Adipocyte (in vitro differentiated cells): ENCODE results near the gene SRRM4.

ENCODE experiments used
- DNase-seq: peaks from one replicate; pipeline ENCODE4 v3.0.0-alpha.2; 2015; ENCODE audit warnings: low read depth
- H3K27me3 ChIP-seq: replicated peaks from 2 replicates; pipeline ENCODE4 v1.7.0; 2013; ENCODE audit warnings: mild to moderate bottlenecking, low read length, moderate library complexity; ENCODE audit not compliant: control insufficient read depth, insufficient read depth
- H3K36me3 ChIP-seq: 2 replicates; pipeline ENCODE4 v1.7.0; 2013; ENCODE audit warnings: low read length, mild to moderate bottlenecking, moderate library complexity; ENCODE audit not compliant: control insufficient read depth, insufficient read depth, severe bottlenecking
- H3K4me1 ChIP-seq: 2 replicates; pipeline ENCODE4 v1.7.0; 2013; ENCODE audit warnings: mild to moderate bottlenecking, low read length, moderate library complexity; ENCODE audit not compliant: control insufficient read depth, insufficient read depth
- H3K4me3 ChIP-seq: 2 replicates; pipeline ENCODE4 v1.7.0; 2013; ENCODE audit warnings: mild to moderate bottlenecking, low read length, moderate library complexity
- H3K9ac ChIP-seq: 2 replicates; pipeline ENCODE4 v1.7.0; 2013; ENCODE audit warnings: mild to moderate bottlenecking, low read length, moderate library complexity
- H3K9me3 ChIP-seq: 2 replicates; pipeline ENCODE4 v1.7.0; 2013; ENCODE audit warnings: mild to moderate bottlenecking, low read length, moderate library complexity; ENCODE audit not compliant: control insufficient read depth

The SRRM4 gene

DNA sequence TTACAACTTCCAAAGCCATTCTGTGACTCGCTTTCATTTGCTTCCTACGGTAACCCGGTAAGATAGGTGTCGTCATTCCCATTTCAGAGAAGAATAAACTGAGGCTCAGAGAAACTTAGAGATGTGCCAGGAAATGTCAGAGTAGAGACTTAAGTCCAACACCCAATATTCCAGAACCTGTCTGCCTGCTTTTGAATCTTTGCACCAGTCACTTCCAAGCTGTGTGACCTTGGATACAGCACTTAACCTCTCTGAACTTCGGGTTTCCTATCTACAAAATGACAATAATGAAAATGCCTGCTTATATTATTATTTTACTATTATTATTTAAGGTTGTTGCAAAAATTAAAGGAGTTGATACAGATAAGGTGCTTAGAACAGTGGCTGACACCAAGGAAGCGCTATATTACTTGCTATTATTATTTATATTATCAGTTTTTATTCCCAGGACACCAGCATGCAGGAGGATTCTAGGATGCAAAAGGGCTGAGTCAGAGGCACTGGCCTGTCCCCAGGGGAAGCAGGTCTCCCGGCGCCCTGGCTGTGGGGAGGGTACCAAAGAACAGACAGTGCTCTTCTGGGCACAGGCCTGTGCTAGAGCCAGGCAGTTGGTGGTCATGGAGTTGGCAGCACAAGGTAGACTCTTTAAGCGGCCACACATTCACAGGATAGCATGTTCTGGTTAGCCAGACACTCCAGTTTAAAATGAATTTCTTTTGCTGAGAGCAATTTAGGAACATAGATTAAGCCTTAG is 202.8 kb downstream of the SRRM4 start:
- Histone ChIP-seq H3K27me3 (no peaks in the 10 kb centered on the region), H3K9ac (peak overlapping the region; percentile 17), H3K4me1 (peaks cover 57% of the 10 kb centered on the region), H3K9me3 (no peaks in the 10 kb centered on the region), H3K36me3 (peaks cover 22% of the 10 kb centered on the region), H3K4me3 (no peak overlapping the region)
- no peak for DNase-seq

DNA sequence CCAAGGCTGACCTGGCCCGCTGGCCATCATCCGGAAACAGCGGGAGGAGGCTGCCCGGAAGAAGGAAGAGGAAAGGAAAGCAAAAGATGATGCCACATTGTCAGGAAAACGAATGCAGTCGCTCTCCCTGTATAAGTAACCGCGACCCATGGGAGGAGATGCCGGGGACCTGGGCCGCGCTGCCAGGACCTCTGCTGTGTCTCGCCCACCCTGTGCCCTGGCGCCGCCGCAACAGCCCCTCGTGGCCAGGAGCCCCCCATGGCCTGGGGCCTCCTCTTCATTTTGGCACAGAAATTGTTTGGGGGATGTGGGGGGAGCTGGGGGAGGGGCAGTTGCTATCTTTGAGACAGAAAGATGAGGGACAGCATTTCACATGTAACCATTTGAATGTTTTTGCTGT is 213.9 kb downstream of the SRRM4 start:
- no peak overlapping the region for H3K9ac ChIP-seq
- peaks cover 40% of the 10 kb centered on the region for H3K36me3 ChIP-seq
- H3K4me1 ChIP-seq, result no peaks in the 10 kb centered on the region
- no peaks in the 10 kb centered on the region for H3K9me3 ChIP-seq
- DNase-seq, result no peak
- H3K4me3 ChIP-seq, result no peak overlapping the region
- H3K27me3 ChIP-seq, result no peaks in the 10 kb centered on the region

DNA sequence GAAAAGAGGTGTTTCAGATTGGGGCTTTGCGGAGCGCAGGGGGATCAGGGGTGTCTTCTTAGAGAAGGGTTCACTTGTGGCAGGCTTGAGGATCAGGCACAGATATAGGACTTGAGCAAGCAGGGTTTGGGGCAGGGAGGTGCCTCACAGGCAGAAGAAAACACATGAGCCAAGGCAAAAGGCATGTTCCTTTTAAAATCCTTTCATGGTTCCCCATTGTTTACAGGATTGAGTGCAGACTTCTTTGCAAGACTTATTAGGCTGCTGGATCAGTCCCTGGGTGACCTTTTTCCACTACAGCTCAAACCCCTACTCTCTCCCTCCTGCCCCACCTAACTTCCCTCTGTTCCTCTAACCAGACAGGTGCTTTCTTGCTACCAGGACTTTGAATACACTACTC is 217.1 kb downstream of the SRRM4 start:
- no peak overlapping the region for H3K9ac ChIP-seq
- no peak for DNase-seq
- H3K4me1 ChIP-seq, result no peaks in the 10 kb centered on the region
- H3K9me3 ChIP-seq, result no peaks in the 10 kb centered on the region
- H3K36me3 ChIP-seq, result peaks cover 22% of the 10 kb centered on the region
- H3K27me3 ChIP-seq, result no peaks in the 10 kb centered on the region
- H3K4me3 ChIP-seq, result no peak overlapping the region

DNA sequence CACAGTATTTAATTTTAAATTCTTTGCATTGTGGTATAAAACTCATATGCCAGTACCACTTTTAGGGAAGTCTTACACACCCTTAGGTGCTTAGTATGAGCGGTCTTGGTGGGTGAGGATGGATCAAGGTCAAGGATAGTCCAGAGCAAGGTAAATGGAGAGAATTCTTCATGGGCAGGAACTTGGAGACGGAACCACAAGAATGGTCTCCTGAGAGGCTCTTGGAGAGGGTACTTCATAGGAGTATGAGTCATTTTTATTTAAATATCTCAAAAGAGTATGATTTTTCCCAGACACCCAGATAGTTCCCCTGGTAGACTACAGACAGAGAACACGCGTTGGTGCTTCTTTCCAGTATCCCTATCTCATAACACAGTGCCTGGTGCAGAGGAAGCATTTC is 219.3 kb downstream of the SRRM4 start:
- Histone ChIP-seq H3K4me1 (no peaks in the 10 kb centered on the region), H3K4me3 (no peak overlapping the region), H3K36me3 (peaks cover 4% of the 10 kb centered on the region), H3K27me3 (no peaks in the 10 kb centered on the region), H3K9me3 (no peaks in the 10 kb centered on the region), H3K9ac (no peak overlapping the region)
- no peak for DNase-seq

DNA sequence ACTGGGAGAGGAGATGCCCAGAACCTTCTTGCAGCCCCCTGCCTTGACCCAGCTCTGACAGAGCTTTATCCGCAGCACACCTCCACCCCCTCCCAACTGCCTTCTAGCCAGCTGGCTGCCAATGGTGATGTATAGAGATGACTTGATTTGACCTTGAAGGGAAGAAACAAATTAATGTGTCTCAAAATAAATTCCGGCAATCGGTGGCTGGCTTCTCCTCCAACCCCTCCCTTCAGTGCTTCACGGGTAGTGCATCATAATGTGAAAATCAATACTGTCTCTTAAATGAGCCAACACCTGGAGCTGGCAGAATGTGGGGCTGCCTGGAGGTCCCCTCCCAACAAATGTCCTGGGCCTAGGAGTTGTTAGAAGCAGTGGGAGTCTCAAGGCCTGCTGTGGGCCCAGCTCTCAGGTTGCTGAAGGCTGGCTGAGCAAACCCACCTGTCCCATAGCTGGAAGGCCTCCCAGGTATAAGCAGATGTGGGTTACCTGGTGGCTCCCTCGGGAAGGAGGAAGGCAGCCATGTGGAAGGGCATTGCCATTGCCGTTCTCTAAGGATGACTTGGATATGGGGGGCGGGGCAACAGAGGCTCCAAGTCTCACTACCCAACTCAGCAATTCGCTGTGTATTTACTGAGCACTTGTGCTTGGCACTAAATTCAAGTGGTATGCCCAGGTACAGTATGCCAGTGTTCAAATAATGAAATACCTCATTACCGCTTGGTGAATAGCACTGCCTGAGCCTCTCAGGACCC is 220.6 kb downstream of the SRRM4 start:
- Histone ChIP-seq H3K4me1 (no peaks in the 10 kb centered on the region), H3K27me3 (no peaks in the 10 kb centered on the region), H3K9ac (no peak overlapping the region), H3K4me3 (no peak overlapping the region), H3K9me3 (no peaks in the 10 kb centered on the region), H3K36me3 (no peaks in the 10 kb centered on the region)
- no peak for DNase-seq

DNA sequence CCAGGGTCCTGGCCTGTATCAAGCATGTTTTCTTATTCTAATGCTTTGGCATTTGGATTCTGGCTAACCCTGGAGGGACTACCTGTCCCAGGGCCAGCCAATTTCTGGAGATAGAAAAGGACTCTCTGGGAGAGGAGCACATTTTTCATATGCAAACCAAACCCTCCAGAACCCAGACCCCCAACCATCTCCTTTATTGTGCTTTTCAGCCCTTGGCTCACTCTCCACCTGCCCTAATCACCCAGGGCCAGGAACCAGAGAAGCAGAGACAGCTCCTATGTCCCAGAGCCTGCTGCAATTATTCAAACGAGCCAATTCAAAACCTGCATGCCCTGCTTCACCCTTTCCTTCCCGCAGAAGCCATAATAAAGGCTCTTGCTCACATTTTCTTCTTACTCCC is 221.2 kb downstream of the SRRM4 start:
- no peaks in the 10 kb centered on the region for H3K27me3 ChIP-seq
- no peak for DNase-seq
- H3K9ac ChIP-seq, result no peak overlapping the region
- H3K9me3 ChIP-seq, result no peaks in the 10 kb centered on the region
- no peak overlapping the region for H3K4me3 ChIP-seq
- H3K4me1 ChIP-seq, result no peaks in the 10 kb centered on the region
- no peaks in the 10 kb centered on the region for H3K36me3 ChIP-seq

DNA sequence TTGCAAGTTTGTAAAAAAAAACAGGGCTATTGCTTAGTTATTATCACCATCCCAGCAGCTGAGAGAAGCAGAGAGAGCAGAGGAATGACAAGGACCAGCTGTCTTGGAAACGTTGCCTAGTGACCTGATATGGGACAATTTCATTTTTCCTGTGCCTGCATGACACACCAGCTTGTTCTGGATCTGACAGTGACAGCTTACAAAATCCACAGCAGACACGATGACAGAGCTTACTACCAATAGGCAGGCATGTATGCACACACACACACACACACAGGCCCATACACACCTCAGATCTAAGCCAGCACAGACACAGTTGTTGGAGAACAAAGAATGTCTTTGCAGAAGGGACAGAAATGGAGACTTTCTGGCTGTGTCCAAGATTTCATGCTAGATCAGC is 222.8 kb downstream of the SRRM4 start:
- no peaks in the 10 kb centered on the region for H3K36me3 ChIP-seq
- no peaks in the 10 kb centered on the region for H3K27me3 ChIP-seq
- no peak for DNase-seq
- no peak overlapping the region for H3K9ac ChIP-seq
- no peak overlapping the region for H3K4me3 ChIP-seq
- no peaks in the 10 kb centered on the region for H3K9me3 ChIP-seq
- H3K4me1 ChIP-seq, result peaks cover 10% of the 10 kb centered on the region

DNA sequence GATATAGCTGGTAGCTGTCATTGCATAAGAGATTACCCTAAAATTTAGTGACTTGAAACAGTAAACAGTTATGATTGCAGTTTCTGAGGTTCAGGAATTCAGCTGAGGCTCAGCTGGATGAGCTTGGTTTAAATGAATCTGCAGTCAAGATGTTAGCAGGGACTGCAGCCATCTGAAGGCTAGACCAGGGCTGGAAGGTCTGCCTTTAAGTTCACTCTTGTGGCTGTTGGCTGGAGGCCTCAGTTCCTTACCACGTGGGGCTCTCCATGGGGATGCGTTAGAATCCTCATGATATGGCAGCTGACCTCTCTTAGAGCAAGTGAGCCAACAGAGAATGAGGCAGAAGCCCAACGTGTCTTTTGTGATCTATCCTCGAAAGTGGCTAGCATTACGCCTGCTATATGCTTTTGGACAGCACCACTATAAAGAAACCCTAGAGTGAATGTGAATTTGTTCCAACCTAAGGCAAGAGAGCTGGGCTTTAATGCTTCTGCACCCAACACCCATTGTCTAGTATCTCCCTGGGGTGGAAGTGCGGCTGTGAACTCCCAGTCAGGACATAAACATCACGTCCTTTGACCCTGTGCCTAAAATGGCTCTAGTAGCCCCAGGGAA is 223.4 kb downstream of the SRRM4 start:
- Histone ChIP-seq H3K4me1 (peaks cover 13% of the 10 kb centered on the region), H3K27me3 (no peaks in the 10 kb centered on the region), H3K9ac (no peak overlapping the region), H3K9me3 (no peaks in the 10 kb centered on the region), H3K4me3 (no peak overlapping the region), H3K36me3 (no peaks in the 10 kb centered on the region)
- DNase-seq, result no peak

DNA sequence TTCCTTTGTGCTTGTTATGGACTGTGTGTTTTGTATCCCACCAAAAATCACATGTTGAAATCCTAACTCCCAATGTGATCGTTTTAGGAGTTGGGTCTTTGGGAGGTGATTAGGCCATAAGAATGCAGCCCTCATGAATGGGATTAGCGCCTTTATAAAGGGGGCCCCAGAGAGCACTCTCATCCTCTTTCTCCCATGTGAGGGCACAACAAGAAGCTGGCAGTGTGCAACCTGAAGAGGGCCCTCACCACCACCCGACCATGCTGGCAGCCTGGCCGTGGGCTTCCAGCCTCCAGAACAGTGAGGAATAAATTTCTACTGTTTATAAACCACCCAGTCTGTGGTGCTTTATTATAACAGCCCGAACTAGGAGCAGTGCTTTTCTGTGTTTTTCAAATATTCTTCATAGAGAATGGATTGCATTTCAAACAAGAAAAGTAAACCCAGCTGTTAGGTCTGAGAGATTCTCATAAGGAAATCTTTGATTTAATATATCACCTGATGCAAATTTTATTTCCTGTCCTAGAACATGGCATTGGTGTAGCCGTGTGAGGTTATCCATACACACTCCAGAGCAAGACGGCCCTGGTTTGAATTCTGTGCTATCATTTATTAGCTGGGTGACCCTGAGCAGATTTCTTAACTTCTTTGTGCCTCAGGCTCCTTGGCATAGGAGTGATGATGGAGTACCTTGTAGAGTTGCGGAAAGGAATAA is 225.2 kb downstream of the SRRM4 start:
- Histone ChIP-seq H3K27me3 (no peaks in the 10 kb centered on the region), H3K9me3 (no peaks in the 10 kb centered on the region), H3K4me1 (peaks cover 13% of the 10 kb centered on the region), H3K9ac (no peak overlapping the region), H3K36me3 (no peaks in the 10 kb centered on the region), H3K4me3 (no peak overlapping the region)
- DNase-seq, result no peak

DNA sequence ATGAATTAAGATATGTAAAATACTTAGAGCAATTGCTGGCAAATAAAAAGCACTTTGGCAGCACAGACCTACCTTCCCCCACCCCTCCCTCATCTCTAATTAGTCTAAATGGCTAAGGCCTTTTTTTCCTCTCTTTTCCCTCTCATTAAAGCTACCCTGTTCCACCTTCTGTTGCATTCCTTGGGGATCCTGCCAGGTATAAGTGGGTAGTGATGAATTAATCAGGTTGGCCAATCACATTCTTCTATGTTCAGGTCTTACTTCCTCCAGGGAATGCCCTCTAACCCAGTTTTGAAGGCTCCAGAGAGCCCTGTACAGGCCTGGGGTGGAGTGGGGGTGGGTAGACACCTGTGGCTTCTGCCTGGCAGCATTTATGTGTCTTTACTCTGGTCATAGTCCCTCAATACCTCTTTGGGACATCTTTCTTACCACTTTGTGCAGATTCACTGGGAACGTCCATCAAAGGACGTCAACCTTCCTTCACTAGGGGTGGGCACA is 225.8 kb downstream of the SRRM4 start:
- no peaks in the 10 kb centered on the region for H3K27me3 ChIP-seq

DNA sequence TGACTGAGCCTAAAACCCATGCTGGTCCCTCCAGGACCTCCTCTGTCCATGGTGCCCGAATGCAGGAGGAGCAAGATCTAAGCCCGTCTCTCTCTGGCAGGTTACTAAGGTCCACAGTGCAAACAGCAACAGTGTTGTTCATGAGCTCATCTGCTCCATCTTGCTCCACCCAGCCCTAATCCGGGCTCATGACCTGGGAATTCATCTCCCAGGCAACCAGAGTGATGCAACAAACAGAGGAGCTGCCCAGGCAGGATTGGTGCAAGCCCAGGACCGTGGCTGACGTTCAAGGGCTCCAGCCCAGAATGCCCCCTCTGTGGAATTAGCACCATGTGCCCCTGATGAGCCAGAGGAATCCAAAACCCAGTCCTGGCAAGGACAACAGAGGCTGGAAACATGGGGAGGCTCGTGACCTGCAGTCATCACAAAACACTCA is 227.3 kb downstream of the SRRM4 start:
- no peak overlapping the region for H3K4me3 ChIP-seq
- H3K9me3 ChIP-seq, result no peaks in the 10 kb centered on the region
- H3K9ac ChIP-seq, result no peak overlapping the region
- DNase-seq, result no peak
- H3K4me1 ChIP-seq, result peaks cover 13% of the 10 kb centered on the region
- H3K27me3 ChIP-seq, result no peaks in the 10 kb centered on the region
- H3K36me3 ChIP-seq, result no peaks in the 10 kb centered on the region

More for the DNA sequence above, 225.8 kb downstream of the SRRM4 start:
- DNase-seq, result no peak
- Histone ChIP-seq H3K9ac (no peak overlapping the region), H3K4me3 (no peak overlapping the region), H3K9me3 (no peaks in the 10 kb centered on the region), H3K36me3 (no peaks in the 10 kb centered on the region), H3K4me1 (peaks cover 13% of the 10 kb centered on the region)
